ENCODE measurements around the gene SNX20.
A peak's percentile ranks its signal among the peaks of the same experiment; 100 is the strongest.

The SNX20 gene

GRCh38 chr16:50704245-50704644, 23.1 kb upstream of the SNX20 start:
- DNase-seq (ENCODE audit: low spot score) = no peak

GRCh38 chr16:50702725-50703124, 21.6 kb upstream of the SNX20 start:
- DNase-seq (ENCODE audit: low spot score) = no peak

DNA sequence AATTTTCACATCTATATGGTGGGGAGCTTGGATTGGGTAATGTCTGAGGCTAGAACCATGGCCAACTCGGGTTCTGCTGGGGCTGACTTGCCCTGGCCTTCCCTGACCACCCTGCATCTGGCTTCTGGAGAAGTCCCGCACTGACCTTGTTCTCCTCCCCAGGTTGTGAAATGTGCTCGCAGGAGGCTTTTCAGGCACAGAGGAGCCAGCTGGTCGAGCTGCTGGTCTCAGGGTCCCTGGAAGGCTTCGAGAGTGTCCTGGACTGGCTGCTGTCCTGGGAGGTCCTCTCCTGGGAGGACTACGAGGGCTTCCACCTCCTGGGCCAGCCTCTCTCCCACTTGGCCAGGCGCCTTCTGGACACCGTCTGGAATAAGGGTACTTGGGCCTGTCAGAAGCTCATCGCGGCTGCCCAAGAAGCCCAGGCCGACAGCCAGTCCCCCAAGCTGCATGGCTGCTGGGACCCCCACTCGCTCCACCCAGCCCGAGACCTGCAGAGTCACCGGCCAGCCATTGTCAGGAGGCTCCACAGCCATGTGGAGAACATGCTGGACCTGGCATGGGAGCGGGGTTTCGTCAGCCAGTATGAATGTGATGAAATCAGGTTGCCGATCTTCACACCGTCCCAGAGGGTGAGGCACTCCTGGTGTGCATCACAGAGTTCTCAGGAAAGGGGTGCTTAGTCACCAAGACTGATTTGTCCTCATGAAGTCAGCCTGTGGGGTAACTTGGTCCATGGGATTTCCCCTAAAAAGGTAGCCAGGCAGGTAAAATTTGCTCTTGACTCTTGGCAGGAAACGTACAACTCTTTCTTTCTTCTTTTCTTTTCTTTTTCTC, 18.4 kb upstream of the SNX20 start:
- DNase-seq (ENCODE audit: low spot score) = peak; percentile 43

DNA sequence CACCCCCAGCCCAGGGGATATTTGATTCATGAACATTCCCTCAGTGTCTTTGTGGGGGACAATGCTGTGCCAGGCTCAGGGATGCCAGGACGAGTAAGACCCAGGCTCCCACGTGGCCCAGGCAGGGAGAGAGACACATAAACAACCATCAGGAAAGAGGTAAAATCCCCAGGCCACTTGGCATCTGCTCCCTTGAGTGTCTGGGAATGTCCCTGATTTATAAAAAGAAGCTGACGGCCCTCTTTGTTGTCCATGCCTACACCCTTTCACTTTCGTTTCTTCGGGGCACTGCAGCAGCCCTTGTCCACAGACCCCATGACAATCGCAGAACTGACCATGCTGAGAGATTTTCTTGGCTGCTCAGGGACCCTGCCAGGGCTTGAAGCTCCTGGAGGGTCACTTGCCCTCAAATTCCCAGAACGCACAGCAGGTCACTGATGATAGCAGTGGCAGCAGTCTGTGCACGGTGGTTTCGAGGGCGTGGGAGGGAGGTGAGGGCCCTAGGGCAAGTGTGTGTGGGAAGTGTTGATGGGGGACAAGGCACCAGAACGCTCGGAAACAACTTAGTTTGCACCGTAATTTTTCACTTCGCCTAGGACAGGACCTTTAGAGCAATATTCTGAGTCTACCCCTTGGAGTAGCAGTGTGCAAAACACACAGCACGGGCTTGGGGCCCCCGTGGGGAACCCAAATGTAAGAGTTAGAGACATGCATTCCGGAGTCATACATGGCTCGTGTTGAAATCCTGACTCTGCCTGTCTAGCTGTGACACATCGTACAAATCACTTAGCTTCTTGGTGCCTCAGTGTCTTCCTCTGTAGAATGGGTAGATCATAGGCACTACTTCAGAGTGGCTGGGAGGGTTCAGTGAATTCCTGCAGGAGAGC, 17.0 kb upstream of the SNX20 start:
- peak; percentile 57 for DNase-seq (ENCODE audit: low spot score)

- no peak for DNase-seq (ENCODE audit: low spot score)
Observed at GRCh38 chr16:50697421-50697715, 16.3 kb upstream of the SNX20 start.

DNA sequence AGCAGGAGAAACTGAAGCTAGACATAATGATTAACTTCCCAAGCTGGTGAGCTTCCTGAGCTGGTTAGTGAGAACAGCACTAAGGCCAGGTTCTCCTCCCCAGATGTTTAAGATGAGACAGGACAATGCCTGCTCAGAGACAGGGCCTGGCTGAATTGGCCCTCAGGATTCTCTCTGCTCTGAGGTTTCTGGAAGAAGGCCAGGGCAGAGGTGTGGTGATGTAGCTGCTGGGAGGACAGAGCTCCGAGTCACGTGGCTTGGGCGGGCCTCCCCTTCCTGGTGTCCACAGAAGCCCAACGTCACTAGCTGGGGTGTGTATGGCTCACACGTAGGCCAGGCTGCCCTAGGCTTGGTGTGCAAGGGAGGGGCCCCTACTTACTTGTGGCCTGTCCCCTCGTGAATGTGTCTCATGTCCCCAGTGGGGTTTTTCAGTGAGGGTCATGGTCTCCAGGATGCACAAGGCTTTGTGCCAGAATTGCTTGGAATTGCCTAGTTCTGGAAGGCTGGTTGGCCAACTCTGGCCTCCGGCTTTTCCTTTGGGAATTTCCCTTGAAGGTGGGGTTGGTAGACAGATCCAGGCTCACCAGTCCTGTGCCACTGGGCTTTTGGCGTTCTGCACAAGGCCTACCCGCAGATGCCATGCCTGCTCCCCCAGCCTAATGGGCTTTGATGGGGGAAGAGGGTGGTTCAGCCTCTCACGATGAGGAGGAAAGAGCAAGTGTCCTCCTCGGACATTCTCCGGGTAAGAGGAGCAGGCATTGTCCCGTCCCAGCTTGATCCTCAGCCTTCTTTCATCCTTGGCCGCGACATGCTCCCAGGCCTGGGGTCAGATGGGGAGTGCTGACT, 15.7 kb upstream of the SNX20 start:
- peak; percentile 88 for DNase-seq (ENCODE audit: low spot score)

GRCh38 chr16:50696126-50696525, 15.0 kb upstream of the SNX20 start:
- no peak for DNase-seq (ENCODE audit: low spot score)

GRCh38 chr16:50695017-50696000, 14.2 kb upstream of the SNX20 start:
- DNase-seq (ENCODE audit: low spot score) = no peak

DNA sequence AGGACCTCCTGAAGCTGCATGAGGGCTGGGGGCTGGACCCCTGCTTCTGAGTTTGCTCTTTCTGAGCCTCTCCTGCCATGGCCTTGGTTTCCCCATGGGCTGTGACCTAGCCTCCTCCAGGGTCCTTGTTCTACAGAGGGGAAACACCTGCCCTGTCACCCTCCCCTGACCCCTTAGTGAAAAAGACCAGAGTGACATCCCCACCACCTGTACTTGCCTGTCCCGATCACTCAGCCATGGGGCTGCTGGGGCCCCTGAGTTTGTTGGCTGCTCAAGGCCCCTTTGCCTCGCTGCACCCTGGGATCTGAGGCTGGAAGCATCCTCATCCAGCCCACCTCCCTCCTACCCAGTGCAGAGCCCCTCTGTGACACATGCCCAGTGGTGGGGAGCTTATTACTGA, 13.1 kb upstream of the SNX20 start:
- no peak for DNase-seq (ENCODE audit: low spot score)

- peak; percentile 85 for DNase-seq (ENCODE audit: low spot score)
Observed at GRCh38 chr16:50692999-50693781, 12.1 kb upstream of the SNX20 start, which contains the start of gene NOD2. TSS of gene NOD2 (plus strand) at chr16:50693606. CDS start at chr16:50699496, 5,890 bp downstream.

- DNase-seq (ENCODE audit: low spot score) = no peak
Observed at GRCh38 chr16:50692644-50692998, 11.5 kb upstream of the SNX20 start.

GRCh38 chr16:50690177-50690576, 9.1 kb upstream of the SNX20 start:
- DNase-seq (ENCODE audit: low spot score) = no peak

- no peak for DNase-seq (ENCODE audit: low spot score)
Observed at GRCh38 chr16:50688867-50689266, 7.8 kb upstream of the SNX20 start.

DNA sequence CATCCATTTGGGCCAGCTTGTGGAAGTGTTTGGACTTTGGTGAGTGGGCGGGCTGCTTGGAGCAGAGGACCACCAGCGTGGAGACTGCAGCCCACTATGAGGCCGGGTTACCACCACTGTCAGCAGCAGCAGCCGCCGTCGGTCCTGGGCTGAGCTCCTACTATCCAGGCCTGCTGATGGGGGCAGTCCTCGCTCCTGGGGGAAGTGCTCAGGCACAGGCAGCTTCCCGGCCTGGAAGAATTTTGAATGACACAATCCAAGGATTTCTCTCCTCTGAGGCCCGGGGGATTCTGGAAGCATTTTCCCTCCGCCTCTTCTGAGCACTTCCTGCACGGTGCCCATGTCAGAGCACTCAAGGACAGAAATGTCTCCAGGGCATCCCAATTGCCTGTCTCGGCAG, 7.0 kb upstream of the SNX20 start:
- DNase-seq (ENCODE audit: low spot score) = no peak

DNA sequence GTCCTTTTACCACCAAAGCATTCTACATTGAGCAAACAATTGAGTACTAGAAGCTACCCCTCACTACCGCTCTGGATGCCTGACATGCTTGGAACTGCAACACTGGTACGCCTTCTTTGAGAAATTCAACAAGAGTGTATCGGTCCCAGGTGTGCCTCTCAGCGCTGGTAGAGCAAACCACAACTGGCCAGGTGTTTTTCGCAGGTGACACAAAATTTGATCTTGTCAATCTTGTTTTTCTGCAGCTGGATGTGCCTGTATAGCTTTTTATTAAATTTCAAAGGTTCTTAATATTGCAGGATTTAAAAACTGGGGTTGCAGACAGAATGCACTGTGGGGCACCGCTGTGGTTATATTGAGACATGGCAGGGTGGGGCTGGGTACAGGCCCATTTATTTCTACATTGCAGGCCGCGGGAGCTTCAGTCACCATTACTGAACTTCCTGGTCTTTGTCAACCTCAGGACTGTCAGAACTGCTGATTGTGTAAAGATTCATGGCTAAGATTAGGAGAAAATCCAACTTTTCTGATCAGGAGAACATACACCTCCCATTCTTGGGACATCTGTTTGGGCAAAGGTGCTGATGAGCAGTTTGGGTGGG, 4.5 kb upstream of the SNX20 start:
- DNase-seq (ENCODE audit: low spot score) = no peak

- DNase-seq (ENCODE audit: low spot score) = no peak
Observed at GRCh38 chr16:50684823-50685461, 3.8 kb upstream of the SNX20 start.

GRCh38 chr16:50683689-50684374, 2.7 kb upstream of the SNX20 start:
- no peak for DNase-seq (ENCODE audit: low spot score)

- no peak for DNase-seq (ENCODE audit: low spot score)
Observed at GRCh38 chr16:50680556-50680893, 587 bp downstream of the SNX20 start.

Data from AG20443 (cell line).